ENCODE measurements around the gene TRAP1.
"Not testable (repeated sequence)": the region's sequence is repeated elsewhere in the genome, so short reads cannot be mapped to it uniquely, and the experiment has no call there.

The TRAP1 gene

GRCh38 chr16:3611146-3611975 lies 106.0 kb downstream of the TRAP1 start, which contains the start of gene SLX4:
Gene SLX4, minus strand, starts transcription at chr16:3611606. Its CDS starts 2,642 bp downstream, at chr16:3608964.
- TF ChIP-seq CTCF (IDR thresholded peaks at IDR 0.05; ENCODE audit: low read depth, low read length, missing control alignments) = no peak
- DNase-seq (ENCODE audit: low read depth) = peak; percentile 51
- peak within 1 kb of the TSS; percentile 89 for H3K4me3 ChIP-seq (ENCODE audit: low read depth, low read length)

- DNase-seq (ENCODE audit: low read depth) = no peak
- no peak for TF ChIP-seq CTCF (IDR thresholded peaks at IDR 0.05; ENCODE audit: low read depth, low read length, missing control alignments)
- H3K4me3 ChIP-seq (ENCODE audit: low read depth, low read length) = peak overlapping the region; percentile 89
These were observed 106.6 kb downstream of the TRAP1 start for GRCh38 chr16:3610698-3611145.

GRCh38 chr16:3609895-3610697 lies 107.2 kb downstream of the TRAP1 start:
- TF ChIP-seq CTCF (IDR thresholded peaks at IDR 0.05; ENCODE audit: low read depth, low read length, missing control alignments) = no peak
- peak overlapping the region; percentile 89 for H3K4me3 ChIP-seq (ENCODE audit: low read depth, low read length)
- DNase-seq (ENCODE audit: low read depth) = no peak

GRCh38 chr16:3608976-3609375 lies 108.3 kb downstream of the TRAP1 start:
- not testable (repeated sequence) for H3K4me3 ChIP-seq (ENCODE audit: low read depth, low read length); DNase-seq (ENCODE audit: low read depth)

GRCh38 chr16:3608069-3608468 lies 109.3 kb downstream of the TRAP1 start:
- no peak for DNase-seq (ENCODE audit: low read depth)
- 0 out of 2 replicates have a peak overlapping the region, but pooled peaks have one; percentile 4 for H3K4me3 ChIP-seq (ENCODE audit: low read depth, low read length)

More at GRCh38 chr16:3608069-3608468, 109.3 kb downstream of the TRAP1 start:
- no peak for TF ChIP-seq CTCF (IDR thresholded peaks at IDR 0.05; ENCODE audit: low read depth, low read length, missing control alignments)

Measured in GM12864 (cell line).